Psoas muscle (tissue), 8 donors: Measurements from ENCODE around the gene HNRNPL. TPM values are rescaled to one million over a fixed set of nuclear protein-coding genes. Genes with fewer than 3 reads are reported as not detected.
"Not testable (repeated sequence)": the region's sequence is repeated elsewhere in the genome, so short reads cannot be mapped to it uniquely, and the experiment has no call there.

Experiments used
- ATAC-seq, 4 donors: fragments of 200-7000 bp; cut with Tn5 transposase; one replicate each; pipeline ENCODE4 v1.9.1; 2020; ENCODE audit warnings: moderate library complexity in 3 of 4, mild to moderate bottlenecking in 2 of 4
- DNase-seq, 2 donors: peaks; one replicate each; pipeline ENCODE4 v3.0.0-alpha.2; 2020
- H3K27ac ChIP-seq: fragments of 200-600 bp; one replicate; pipeline ENCODE4 v1.8.0; 2022
- H3K27me3 ChIP-seq, 3 donors: fragments of 200-600 bp in 1 of 3; one replicate each; pipeline versions ENCODE4 v1.6.1 to v1.8.0; 2013 to 2022; ENCODE audit warnings: low read length in 2 of 3, mild to moderate bottlenecking in 2 of 3, moderate library complexity in 1 of 3; ENCODE audit not compliant: insufficient read depth in 3 of 3
- H3K36me3 ChIP-seq, 2 donors: fragments of 200-600 bp in 1 of 2; one replicate each; pipeline versions ENCODE4 v1.6.1 to v1.8.0; 2013 to 2022; ENCODE audit warnings: low read depth in 1 of 2, mild to moderate bottlenecking in 1 of 2, moderate library complexity in 1 of 2; ENCODE audit not compliant: insufficient read depth in 1 of 2
- H3K4me1 ChIP-seq: fragments of 200-600 bp; one replicate; pipeline ENCODE4 v1.8.0; 2022
- H3K4me3 ChIP-seq: fragments of 200-600 bp; one replicate; pipeline ENCODE4 v1.8.0; 2022; ENCODE audit warnings: mild to moderate bottlenecking
- H3K9me3 ChIP-seq: fragments of 200-600 bp; one replicate; pipeline ENCODE4 v1.8.0; 2022
- WGBS, 3 donors: extraction: QIAGEN DNeasy Blood & Tissue Kit; methylation state at CpG; one replicate each; pipeline versions ENCODE4 v1.1.6 to v1.1.7; 2013; 5-methylcytosine and 5-hydroxymethylcytosine counted together
- intact Hi-C, 2 donors: fragments of 100-400 bp; cut with DNase I; formaldehyde crosslinking; loops; one replicate each; pipeline versions ENCODE4 v1.11.0 to v1.14.2; 2022
- polyA plus RNA-seq, 3 donors: library from polyadenylated mRNA; stranded (reverse); fragments of 200-250 nt; gene quantifications; one replicate each; pipeline ENCODE4 v1.2.3, GENCODE V29; 2013
- total RNA-seq, 4 donors: library from RNA; stranded (reverse); fragmentation: NEBNext Ultra II Directional in 2 of 4; extraction: Animal tissue kit (Norgen Biotek cat#: 25700) in 2 of 4; gene quantifications; one replicate each; pipeline versions ENCODE4 v1.2.1 to v1.2.4, GENCODE V29; 2021 to 2023
- TF ChIP-seq, protein P1 (sequence below): fragments of 200-600 bp; IDR thresholded peaks from one replicate; pipeline ENCODE4 v1.8.0; 2022; ENCODE audit warnings: antibody characterized with exemption
- donor health status: healthy with polysubstance abuse.
- donor health status: DM: no; HTN: no; CAD: no; lungs with moderate emphysema.
- donor health status: Bipolar disorder and iron deficiency.
- donor health status: healthy.
- donor health status: DM: yes; HTN: yes; CAD: no.
- donor health status: DM: no; HTN: no; CAD: no.
- donor health status: DM: no; HTN: no; CAD: no.
- donor health status: DM: yes; HTN: yes; CAD: no.

Gene HNRNPL
- total and polyA plus RNA-seq, 7 donors = 109 to 229 (median 191) TPM

DNA sequence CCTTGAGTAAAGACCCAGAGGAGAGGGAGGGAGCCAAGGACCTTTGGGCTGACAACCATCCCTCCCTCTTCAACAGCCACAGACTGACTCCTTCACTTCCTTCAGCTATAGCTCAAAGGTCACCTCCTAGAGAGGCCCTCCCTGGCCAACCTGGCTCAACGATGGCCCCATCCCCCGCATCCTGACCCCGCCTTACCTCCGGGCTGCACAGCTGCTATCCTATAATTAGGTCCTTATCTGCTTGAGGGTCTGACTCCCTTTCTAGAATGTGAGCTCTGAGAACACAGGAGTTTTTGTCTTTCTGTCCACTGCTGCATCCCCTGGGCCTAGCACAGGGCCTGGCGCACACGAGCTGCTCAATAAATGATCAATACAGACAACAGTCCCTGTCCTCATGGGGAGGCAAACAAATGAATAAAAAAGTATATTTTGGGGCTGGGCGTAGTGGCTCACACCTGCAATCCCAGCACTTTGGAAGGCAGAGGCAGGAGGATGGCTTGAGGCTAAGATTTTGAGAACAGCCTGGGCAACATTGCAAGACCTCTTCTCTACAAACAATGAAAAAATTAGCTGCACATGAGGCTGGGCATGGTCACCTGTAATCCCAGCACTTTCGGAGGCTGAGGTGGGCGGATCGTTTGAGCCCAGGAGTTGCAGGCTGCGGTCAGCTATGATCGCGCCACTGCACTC lies 30.4 kb downstream of the HNRNPL start:
- TF ChIP-seq, protein P1, sequence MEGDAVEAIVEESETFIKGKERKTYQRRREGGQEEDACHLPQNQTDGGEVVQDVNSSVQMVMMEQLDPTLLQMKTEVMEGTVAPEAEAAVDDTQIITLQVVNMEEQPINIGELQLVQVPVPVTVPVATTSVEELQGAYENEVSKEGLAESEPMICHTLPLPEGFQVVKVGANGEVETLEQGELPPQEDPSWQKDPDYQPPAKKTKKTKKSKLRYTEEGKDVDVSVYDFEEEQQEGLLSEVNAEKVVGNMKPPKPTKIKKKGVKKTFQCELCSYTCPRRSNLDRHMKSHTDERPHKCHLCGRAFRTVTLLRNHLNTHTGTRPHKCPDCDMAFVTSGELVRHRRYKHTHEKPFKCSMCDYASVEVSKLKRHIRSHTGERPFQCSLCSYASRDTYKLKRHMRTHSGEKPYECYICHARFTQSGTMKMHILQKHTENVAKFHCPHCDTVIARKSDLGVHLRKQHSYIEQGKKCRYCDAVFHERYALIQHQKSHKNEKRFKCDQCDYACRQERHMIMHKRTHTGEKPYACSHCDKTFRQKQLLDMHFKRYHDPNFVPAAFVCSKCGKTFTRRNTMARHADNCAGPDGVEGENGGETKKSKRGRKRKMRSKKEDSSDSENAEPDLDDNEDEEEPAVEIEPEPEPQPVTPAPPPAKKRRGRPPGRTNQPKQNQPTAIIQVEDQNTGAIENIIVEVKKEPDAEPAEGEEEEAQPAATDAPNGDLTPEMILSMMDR = no peak
- ATAC-seq = peak; percentile 61 to 83 (median 78)
- Histone ChIP-seq H3K36me3 (peaks cover 4 to 62% of the 10 kb centered on the region in 2 donors), H3K4me3 (no peak overlapping the region), H3K4me1 (peaks cover 17% of the 10 kb centered on the region), H3K27me3 (no peaks in the 10 kb centered on the region), H3K27ac (peak overlapping the region; percentile 60), H3K9me3 (no peaks in the 10 kb centered on the region)
- intact Hi-C loops = loop anchor here in 1 of 2 donors (5.0 kb wide), 1 partner anchor 37 kb away; no protein-coding TSS in a partner anchor
- 59 to 73% (median 66%) methylated on average over 13 of the region's 13 CpGs for WGBS, 3 donors
- DNase-seq = peak in 1 of 2 donors; percentile 54

DNA sequence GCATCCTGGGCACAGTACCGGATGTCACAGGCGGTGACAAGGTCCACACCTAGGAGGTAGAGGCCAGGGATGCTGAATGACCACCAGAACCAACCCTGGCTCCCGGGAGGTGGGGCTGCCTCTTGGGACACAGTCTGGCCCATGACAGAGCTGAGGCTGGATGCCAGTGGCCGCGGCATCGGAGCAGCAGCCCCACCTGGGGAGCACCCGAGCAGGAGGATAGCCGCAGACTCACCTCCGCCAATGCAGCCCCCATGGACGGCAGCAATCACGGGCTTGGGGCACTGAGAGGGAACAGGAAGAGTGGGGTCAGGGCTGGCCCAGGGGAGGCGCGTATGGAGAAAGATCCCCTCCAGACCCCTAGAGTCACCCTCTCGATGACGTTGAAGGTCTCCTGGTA lies 32.7 kb downstream of the HNRNPL start:
- 91 to 93% (median 93%) methylated on average over 15 of the region's 15 CpGs for WGBS, 3 donors
- H3K4me1 ChIP-seq = peaks cover 17% of the 10 kb centered on the region
- peaks cover 0 to 46% of the 10 kb centered on the region in 2 donors for H3K36me3 ChIP-seq
- H3K27me3 ChIP-seq = no peaks in the 10 kb centered on the region
- TF ChIP-seq, protein P1 = no peak
- H3K9me3 ChIP-seq = no peaks in the 10 kb centered on the region
- DNase-seq (no peak), ATAC-seq (no peak)
- H3K27ac ChIP-seq = no peak overlapping the region
- H3K4me3 ChIP-seq = no peak overlapping the region
- intact Hi-C loops = loop anchor here in 1 of 2 donors (5.0 kb wide), 1 partner anchor 35 kb away; no protein-coding TSS in a partner anchor

DNA sequence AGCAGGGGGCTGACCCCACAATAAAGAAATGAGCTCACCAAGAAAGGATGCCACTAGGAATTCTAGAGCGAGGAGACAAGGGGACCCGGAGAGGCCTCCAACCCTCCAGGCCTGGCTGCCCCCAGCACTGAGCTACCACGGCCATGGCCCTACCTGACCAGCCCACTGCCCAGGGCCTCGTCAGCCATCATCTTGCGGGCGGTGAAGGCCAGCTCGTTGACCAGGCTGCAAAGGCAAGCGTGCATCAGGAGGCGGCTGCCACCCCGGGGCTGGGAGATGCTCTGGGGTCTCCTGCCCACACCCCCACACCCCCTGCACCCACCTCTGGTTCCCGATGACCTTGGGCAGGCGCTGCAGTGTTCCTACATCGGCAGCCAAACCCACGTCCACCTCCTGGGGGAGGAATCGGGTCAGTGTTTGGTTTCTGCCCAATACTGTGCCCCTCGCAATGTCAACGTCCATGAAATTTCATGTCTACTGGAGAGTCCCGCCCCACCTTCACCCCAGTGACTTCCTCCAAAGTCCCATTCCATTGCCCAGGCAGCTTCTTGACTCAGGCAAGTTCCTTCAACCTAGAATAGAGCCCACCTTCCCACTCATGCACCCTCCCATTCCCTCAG lies 33.5 kb downstream of the HNRNPL start:
- Histone ChIP-seq H3K36me3 (peaks cover 0 to 44% of the 10 kb centered on the region in 2 donors), H3K27me3 (no peaks in the 10 kb centered on the region), H3K4me1 (peaks cover 17% of the 10 kb centered on the region), H3K4me3 (no peak overlapping the region), H3K9me3 (no peaks in the 10 kb centered on the region), H3K27ac (no peak overlapping the region)
- ATAC-seq = no peak
- TF ChIP-seq, protein P1 = no peak
- 93 to 94% (median 93%) methylated on average over 18 of the region's 18 CpGs for WGBS, 3 donors
- no peak for DNase-seq
- intact Hi-C loops = loop anchor here in 1 of 2 donors (5.0 kb wide), 1 partner anchor 34 kb away; no protein-coding TSS in a partner anchor

DNA sequence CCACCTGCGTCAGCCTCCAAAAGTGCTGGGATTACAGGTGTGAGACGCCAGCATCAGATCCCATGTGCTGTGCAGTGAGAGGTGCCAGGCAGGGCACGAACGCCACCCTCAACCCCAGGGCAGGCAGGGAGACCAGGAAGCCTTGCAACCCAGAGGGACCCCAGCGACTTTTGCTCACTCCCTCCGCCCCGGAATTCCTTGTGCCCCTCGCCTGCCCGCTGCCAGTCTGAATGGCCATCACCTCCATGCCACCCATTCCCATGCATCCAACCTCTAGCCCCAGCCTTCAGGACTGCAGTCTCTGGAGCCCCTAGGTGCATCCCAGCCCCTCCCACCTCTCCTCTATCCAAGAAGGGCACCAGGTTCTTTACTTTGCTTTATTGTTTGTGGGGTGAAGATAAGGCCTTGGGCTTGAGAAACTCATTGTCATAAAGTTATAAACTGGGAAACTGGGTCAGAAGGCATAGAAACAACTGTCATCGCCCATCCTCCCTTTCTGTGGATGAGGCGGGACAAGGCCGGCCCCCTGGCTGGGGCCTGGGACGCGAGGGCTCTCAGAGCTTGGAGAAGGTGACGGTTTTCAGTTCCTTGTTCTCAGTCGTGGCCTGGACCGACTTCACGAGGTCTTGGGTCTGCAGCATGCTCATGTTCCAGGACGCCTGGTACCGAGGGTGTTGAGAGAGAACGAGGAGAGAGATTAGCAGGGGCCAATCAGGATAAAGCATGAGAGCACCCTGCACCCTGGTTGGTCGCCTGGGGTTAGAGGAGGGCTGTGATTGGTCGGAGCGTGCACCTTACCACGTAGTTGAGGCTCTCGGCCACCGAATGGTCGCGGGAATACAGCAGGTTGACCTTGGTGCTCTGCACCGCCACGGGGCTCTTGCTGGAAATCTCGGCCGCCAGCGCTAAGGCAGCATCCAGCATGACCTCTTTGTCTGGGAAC lies 34.5 kb downstream of the HNRNPL start:
- peaks cover 12% of the 10 kb centered on the region for H3K4me1 ChIP-seq
- H3K4me3 ChIP-seq = no peak overlapping the region
- H3K27ac ChIP-seq = no peak overlapping the region
- DNase-seq (no peak), ATAC-seq (peak in 1 of 4 donors; percentile 23)
- H3K36me3 ChIP-seq = peaks cover 0 to 39% of the 10 kb centered on the region in 2 donors
- no peaks in the 10 kb centered on the region for H3K9me3 ChIP-seq
- WGBS, 3 donors = 80 to 88% (median 84%) methylated on average over 34 of the region's 34 CpGs
- no peaks in the 10 kb centered on the region for H3K27me3 ChIP-seq
- intact Hi-C loops = loop anchor here in 1 of 2 donors (5.0 kb wide), 1 partner anchor 33 kb away; no protein-coding TSS in a partner anchor
- TF ChIP-seq, protein P1 = no peak

DNA sequence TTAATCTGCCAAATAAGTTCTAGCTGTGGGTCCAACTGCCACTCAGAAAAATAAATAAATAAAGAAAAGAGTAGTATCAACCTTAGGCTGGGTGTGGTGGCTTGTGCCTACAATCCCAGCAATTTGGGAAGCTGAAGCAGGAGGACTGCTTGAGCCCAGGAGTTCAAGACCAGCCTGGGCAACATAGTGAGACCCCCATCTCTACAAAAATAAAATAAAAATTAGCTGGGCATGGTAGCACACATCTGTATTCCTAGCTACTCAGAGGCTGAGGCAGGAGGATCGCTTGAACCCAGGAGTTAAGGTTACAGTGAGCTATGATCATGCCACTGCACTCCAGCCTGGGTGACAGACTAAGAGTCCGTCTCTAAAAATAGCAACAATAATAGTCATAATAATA lies 35.9 kb downstream of the HNRNPL start:
- H3K27ac ChIP-seq, DNase-seq, H3K27me3 ChIP-seq, H3K4me3 ChIP-seq, intact Hi-C loops, ATAC-seq, H3K4me1 ChIP-seq, H3K9me3 ChIP-seq: not testable (repeated sequence)
- 66 to 83% (median 67%) methylated on average over 2 of the region's 2 CpGs for WGBS, 3 donors
- H3K36me3 ChIP-seq = peaks cover 0 to 39% of the 10 kb centered on the region in 2 donors
